ENCODE data around the gene ANTXR1.
"Not testable (repeated sequence)": the region's sequence is repeated elsewhere in the genome, so short reads cannot be mapped to it uniquely, and the experiment has no call there.

The ANTXR1 gene

GRCh38 chr2:69221960-69222751 lies 209.2 kb downstream of the ANTXR1 start:
- DNase-seq (ENCODE audit: low spot score in 2 of 2) (no peak), ATAC-seq (ENCODE audit: low read depth) (no peak)
- Mint-ChIP-seq H3K36me3 (no peaks in the 10 kb centered on the region), H3K9me3 (no peaks in the 10 kb centered on the region), H3K4me1 (no peaks in the 10 kb centered on the region), H3K27ac (no peak overlapping the region), H3K4me3 (no peak overlapping the region), H3K27me3 (peaks cover 7% of the 10 kb centered on the region)

- no peak overlapping the region for H3K27ac Mint-ChIP-seq
- H3K27me3 Mint-ChIP-seq, result peaks cover 7% of the 10 kb centered on the region
- no peaks in the 10 kb centered on the region for H3K4me1 Mint-ChIP-seq
- no peak for ATAC-seq (ENCODE audit: low read depth)
- H3K4me3 Mint-ChIP-seq, result no peak overlapping the region
- H3K36me3 Mint-ChIP-seq, result no peaks in the 10 kb centered on the region
- H3K9me3 Mint-ChIP-seq, result no peaks in the 10 kb centered on the region
- no peak for DNase-seq (ENCODE audit: low spot score in 2 of 2)
Observed at GRCh38 chr2:69222953-69223658, 210.1 kb downstream of the ANTXR1 start.

GRCh38 chr2:69223759-69224511 lies 211.0 kb downstream of the ANTXR1 start:
- Mint-ChIP-seq H3K36me3 (no peaks in the 10 kb centered on the region), H3K27ac (no peak overlapping the region), H3K9me3 (no peaks in the 10 kb centered on the region), H3K4me3 (no peak overlapping the region), H3K4me1 (no peaks in the 10 kb centered on the region), H3K27me3 (peaks cover 7% of the 10 kb centered on the region)
- ATAC-seq (ENCODE audit: low read depth), result no peak
- DNase-seq (ENCODE audit: low spot score in 2 of 2), result no peak

- Mint-ChIP-seq H3K27ac (no peak overlapping the region), H3K4me3 (no peak overlapping the region)
- DNase-seq (ENCODE audit: low spot score in 2 of 2), result no peak
Observed at GRCh38 chr2:69224512-69224837, 211.5 kb downstream of the ANTXR1 start.

GRCh38 chr2:69225933-69226332 lies 213.0 kb downstream of the ANTXR1 start:
- Mint-ChIP-seq H3K4me3 (no peak overlapping the region), H3K27ac (no peak overlapping the region), H3K4me1 (no peaks in the 10 kb centered on the region), H3K36me3 (no peaks in the 10 kb centered on the region), H3K9me3 (no peaks in the 10 kb centered on the region), H3K27me3 (peaks cover 10% of the 10 kb centered on the region)
- DNase-seq (ENCODE audit: low spot score in 2 of 2), result no peak
- ATAC-seq (ENCODE audit: low read depth), result no peak

More at GRCh38 chr2:69224512-69224837, 211.5 kb downstream of the ANTXR1 start:
- H3K27me3 Mint-ChIP-seq, result peaks cover 7% of the 10 kb centered on the region
- no peaks in the 10 kb centered on the region for H3K36me3 Mint-ChIP-seq
- ATAC-seq (ENCODE audit: low read depth), result no peak
- H3K4me1 Mint-ChIP-seq, result no peaks in the 10 kb centered on the region
- no peaks in the 10 kb centered on the region for H3K9me3 Mint-ChIP-seq

- Mint-ChIP-seq H3K27me3 (peaks cover 11% of the 10 kb centered on the region), H3K36me3 (no peaks in the 10 kb centered on the region)
Observed at GRCh38 chr2:69226903-69227302, 213.9 kb downstream of the ANTXR1 start.

GRCh38 chr2:69227716-69228115 lies 214.7 kb downstream of the ANTXR1 start:
- H3K4me3 Mint-ChIP-seq, result no peak overlapping the region
- H3K4me1 Mint-ChIP-seq, result no peaks in the 10 kb centered on the region
- no peak overlapping the region for H3K27ac Mint-ChIP-seq
- H3K9me3 Mint-ChIP-seq, result no peaks in the 10 kb centered on the region
- no peak for ATAC-seq (ENCODE audit: low read depth)
- H3K27me3 Mint-ChIP-seq, result peaks cover 11% of the 10 kb centered on the region
- H3K36me3 Mint-ChIP-seq, result no peaks in the 10 kb centered on the region
- DNase-seq (ENCODE audit: low spot score in 2 of 2), result no peak

More at GRCh38 chr2:69226903-69227302, 213.9 kb downstream of the ANTXR1 start:
- Mint-ChIP-seq H3K9me3 (no peaks in the 10 kb centered on the region), H3K4me3 (no peak overlapping the region), H3K27ac (no peak overlapping the region), H3K4me1 (no peaks in the 10 kb centered on the region)
- DNase-seq (ENCODE audit: low spot score in 2 of 2), result no peak
- no peak for ATAC-seq (ENCODE audit: low read depth)

GRCh38 chr2:69230946-69231345 lies 218.0 kb downstream of the ANTXR1 start:
- not testable (repeated sequence) for H3K9me3 Mint-ChIP-seq; DNase-seq (ENCODE audit: low spot score in 2 of 2); H3K4me1 Mint-ChIP-seq; ATAC-seq (ENCODE audit: low read depth); H3K4me3 Mint-ChIP-seq; H3K27ac Mint-ChIP-seq; H3K36me3 Mint-ChIP-seq; H3K27me3 Mint-ChIP-seq

- Mint-ChIP-seq H3K27me3 (peaks cover 5% of the 10 kb centered on the region), H3K36me3 (no peaks in the 10 kb centered on the region), H3K27ac (no peak overlapping the region), H3K9me3 (no peaks in the 10 kb centered on the region), H3K4me1 (no peaks in the 10 kb centered on the region), H3K4me3 (no peak overlapping the region)
- DNase-seq (ENCODE audit: low spot score in 2 of 2), result no peak
- ATAC-seq (ENCODE audit: low read depth), result no peak
Observed at GRCh38 chr2:69231612-69232277, 218.8 kb downstream of the ANTXR1 start.

- H3K27me3 Mint-ChIP-seq; ATAC-seq (ENCODE audit: low read depth); DNase-seq (ENCODE audit: low spot score in 2 of 2); H3K4me3 Mint-ChIP-seq; H3K9me3 Mint-ChIP-seq; H3K27ac Mint-ChIP-seq; H3K4me1 Mint-ChIP-seq; H3K36me3 Mint-ChIP-seq: not testable (repeated sequence)
Observed at GRCh38 chr2:69235835-69236234, 222.9 kb downstream of the ANTXR1 start.

- Mint-ChIP-seq H3K27me3 (peaks cover 6% of the 10 kb centered on the region), H3K4me1 (no peaks in the 10 kb centered on the region), H3K27ac (no peak overlapping the region), H3K4me3 (no peak overlapping the region), H3K9me3 (no peaks in the 10 kb centered on the region), H3K36me3 (no peaks in the 10 kb centered on the region)
- no peak for ATAC-seq (ENCODE audit: low read depth)
- DNase-seq (ENCODE audit: low spot score in 2 of 2), result no peak
Observed at GRCh38 chr2:69237070-69237670, 224.2 kb downstream of the ANTXR1 start.

GRCh38 chr2:69238449-69239031 lies 225.6 kb downstream of the ANTXR1 start:
- ATAC-seq (ENCODE audit: low read depth) (no peak), DNase-seq (ENCODE audit: low spot score in 2 of 2) (no peak)
- Mint-ChIP-seq H3K9me3 (no peaks in the 10 kb centered on the region), H3K36me3 (no peaks in the 10 kb centered on the region), H3K4me3 (no peak overlapping the region), H3K27me3 (peaks cover 7% of the 10 kb centered on the region), H3K4me1 (no peaks in the 10 kb centered on the region), H3K27ac (no peak overlapping the region)

- Mint-ChIP-seq H3K4me1 (no peaks in the 10 kb centered on the region), H3K27ac (no peak overlapping the region), H3K9me3 (no peaks in the 10 kb centered on the region), H3K4me3 (no peak overlapping the region), H3K36me3 (no peaks in the 10 kb centered on the region), H3K27me3 (peaks cover 6% of the 10 kb centered on the region)
- ATAC-seq (ENCODE audit: low read depth) (no peak), DNase-seq (ENCODE audit: low spot score in 2 of 2) (no peak)
Observed at GRCh38 chr2:69241093-69241492, 228.1 kb downstream of the ANTXR1 start.
